ENCODE results near the gene PDE7B. TPM values are rescaled to one million over a fixed set of nuclear protein-coding genes. Genes with fewer than 3 reads are reported as not detected.

PDE7B gene
- total RNA-seq, 1 donor, result 25.3 TPM

DNA sequence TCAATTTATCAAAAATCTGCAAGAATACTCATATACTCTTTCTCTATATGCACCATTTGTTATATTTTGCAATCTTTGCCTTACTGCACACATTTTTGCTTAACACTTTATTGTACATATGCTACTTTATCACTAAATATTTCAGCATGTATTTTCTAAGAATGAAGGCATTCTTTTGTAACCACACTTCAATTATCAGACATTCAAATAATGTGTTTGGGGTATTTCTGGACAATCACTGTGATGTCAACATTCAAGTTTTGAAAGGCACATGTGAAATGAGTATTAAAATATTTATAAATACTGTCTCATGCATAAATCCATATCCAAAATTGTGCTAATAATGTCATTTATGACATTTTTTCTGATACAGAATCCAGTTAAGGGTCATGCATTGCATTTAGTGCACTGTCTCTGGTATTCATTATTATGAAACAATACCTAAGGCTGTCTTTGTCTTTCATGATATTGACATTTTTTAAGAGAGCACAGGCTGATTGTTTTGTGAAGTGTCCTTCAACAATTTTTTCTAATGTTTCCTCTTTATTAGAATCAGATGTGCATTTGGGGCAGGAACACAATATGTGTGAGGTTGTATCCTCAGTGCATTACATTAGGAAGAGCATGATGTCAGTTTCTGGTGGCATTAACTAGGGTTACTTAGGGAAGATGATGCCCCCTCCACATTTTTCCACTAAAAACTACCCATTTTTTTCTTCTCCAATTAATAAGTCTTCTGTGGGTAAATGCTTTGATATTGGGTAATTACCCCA, 292.9 kb downstream of the PDE7B start:
- Histone ChIP-seq H3K9me3 (ENCODE audit: low read depth, low read length) (no peaks in the 10 kb centered on the region), H3K4me2 (ENCODE audit: insufficient read depth, low read length) (no peak overlapping the region), H3K4me3 (ENCODE audit: insufficient read depth, low read length) (no peak overlapping the region), H3K27ac (ENCODE audit: low read depth, low read length) (no peak overlapping the region), H2AFZ (ENCODE audit: low read length) (no peak overlapping the region), H3K27me3 (ENCODE audit: insufficient read depth, low read length) (no peaks in the 10 kb centered on the region), H4K20me1 (ENCODE audit: insufficient read depth, low read length) (no peaks in the 10 kb centered on the region), H3K79me2 (ENCODE audit: insufficient read depth, low read length) (peaks cover 35% of the 10 kb centered on the region), H3K36me3 (ENCODE audit: insufficient read depth, low read length) (peaks cover 14% of the 10 kb centered on the region), H3K4me1 (ENCODE audit: insufficient read depth, low read length) (peaks cover 22% of the 10 kb centered on the region)
- TF ChIP-seq, protein P1, sequence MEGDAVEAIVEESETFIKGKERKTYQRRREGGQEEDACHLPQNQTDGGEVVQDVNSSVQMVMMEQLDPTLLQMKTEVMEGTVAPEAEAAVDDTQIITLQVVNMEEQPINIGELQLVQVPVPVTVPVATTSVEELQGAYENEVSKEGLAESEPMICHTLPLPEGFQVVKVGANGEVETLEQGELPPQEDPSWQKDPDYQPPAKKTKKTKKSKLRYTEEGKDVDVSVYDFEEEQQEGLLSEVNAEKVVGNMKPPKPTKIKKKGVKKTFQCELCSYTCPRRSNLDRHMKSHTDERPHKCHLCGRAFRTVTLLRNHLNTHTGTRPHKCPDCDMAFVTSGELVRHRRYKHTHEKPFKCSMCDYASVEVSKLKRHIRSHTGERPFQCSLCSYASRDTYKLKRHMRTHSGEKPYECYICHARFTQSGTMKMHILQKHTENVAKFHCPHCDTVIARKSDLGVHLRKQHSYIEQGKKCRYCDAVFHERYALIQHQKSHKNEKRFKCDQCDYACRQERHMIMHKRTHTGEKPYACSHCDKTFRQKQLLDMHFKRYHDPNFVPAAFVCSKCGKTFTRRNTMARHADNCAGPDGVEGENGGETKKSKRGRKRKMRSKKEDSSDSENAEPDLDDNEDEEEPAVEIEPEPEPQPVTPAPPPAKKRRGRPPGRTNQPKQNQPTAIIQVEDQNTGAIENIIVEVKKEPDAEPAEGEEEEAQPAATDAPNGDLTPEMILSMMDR (IDR thresholded peaks at IDR 0.05; ENCODE audit: extremely low read depth, low read depth, low read length), result no peak
- no peak for DNase-seq (ENCODE audit: insufficient read length, low spot score, missing footprints)

DNA sequence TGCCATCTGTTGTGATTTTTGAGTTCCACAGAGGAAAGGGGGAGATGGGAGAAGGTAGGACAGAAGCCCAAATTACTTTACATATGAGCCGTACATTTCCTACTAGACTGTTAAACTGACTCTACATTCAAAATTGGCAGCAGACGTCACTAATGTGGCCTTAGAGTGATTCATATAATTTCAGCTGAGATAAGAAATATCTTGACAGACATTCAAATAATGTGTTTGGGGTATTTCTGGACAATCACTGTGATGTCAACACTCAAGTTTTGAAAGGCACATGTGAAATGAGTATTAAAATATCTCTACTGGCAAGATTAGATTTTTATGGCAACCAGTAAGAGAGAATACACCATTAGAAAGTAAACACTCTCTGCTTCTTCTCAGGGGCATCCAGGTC, 294.6 kb downstream of the PDE7B start:
- no peaks in the 10 kb centered on the region for H3K27me3 ChIP-seq (ENCODE audit: insufficient read depth, low read length)
- no peak overlapping the region for H3K4me3 ChIP-seq (ENCODE audit: insufficient read depth, low read length)
- TF ChIP-seq, protein P1 (IDR thresholded peaks at IDR 0.05; ENCODE audit: extremely low read depth, low read depth, low read length), result no peak
- H2AFZ ChIP-seq (ENCODE audit: low read length), result no peak overlapping the region
- peaks cover 35% of the 10 kb centered on the region for H3K79me2 ChIP-seq (ENCODE audit: insufficient read depth, low read length)
- H4K20me1 ChIP-seq (ENCODE audit: insufficient read depth, low read length), result no peaks in the 10 kb centered on the region
- H3K4me1 ChIP-seq (ENCODE audit: insufficient read depth, low read length), result peaks cover 23% of the 10 kb centered on the region
- no peak for DNase-seq (ENCODE audit: insufficient read length, low spot score, missing footprints)
- peaks cover 26% of the 10 kb centered on the region for H3K36me3 ChIP-seq (ENCODE audit: insufficient read depth, low read length)
- H3K9me3 ChIP-seq (ENCODE audit: low read depth, low read length), result no peaks in the 10 kb centered on the region
- peak overlapping the region; percentile 41 for H3K4me2 ChIP-seq (ENCODE audit: insufficient read depth, low read length)
- H3K27ac ChIP-seq (ENCODE audit: low read depth, low read length), result peak overlapping the region; percentile 66

DNA sequence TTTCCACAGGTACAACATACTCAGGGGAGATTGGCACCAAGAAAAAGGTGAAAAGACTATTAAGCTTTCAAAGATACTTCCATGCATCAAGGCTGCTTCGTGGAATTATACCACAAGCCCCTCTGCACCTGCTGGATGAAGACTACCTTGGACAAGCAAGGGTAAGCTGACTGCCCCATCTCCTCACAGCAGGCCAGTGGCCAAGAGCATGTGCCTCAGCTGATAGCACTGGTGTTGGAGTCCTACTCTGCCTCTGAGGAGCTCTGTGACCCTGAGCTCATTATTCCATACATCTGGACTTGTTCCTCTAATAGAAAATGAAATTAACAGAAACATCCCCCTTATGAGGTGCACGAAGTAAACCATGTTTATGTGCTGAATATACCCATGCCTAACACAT, 295.8 kb downstream of the PDE7B start:
- Histone ChIP-seq H3K27ac (ENCODE audit: low read depth, low read length) (no peak overlapping the region), H3K9me3 (ENCODE audit: low read depth, low read length) (no peaks in the 10 kb centered on the region), H3K4me2 (ENCODE audit: insufficient read depth, low read length) (no peak overlapping the region), H2AFZ (ENCODE audit: low read length) (no peak overlapping the region), H3K4me1 (ENCODE audit: insufficient read depth, low read length) (peaks cover 23% of the 10 kb centered on the region), H3K4me3 (ENCODE audit: insufficient read depth, low read length) (no peak overlapping the region), H3K36me3 (ENCODE audit: insufficient read depth, low read length) (peaks cover 32% of the 10 kb centered on the region), H3K79me2 (ENCODE audit: insufficient read depth, low read length) (peaks cover 33% of the 10 kb centered on the region), H4K20me1 (ENCODE audit: insufficient read depth, low read length) (no peaks in the 10 kb centered on the region), H3K27me3 (ENCODE audit: insufficient read depth, low read length) (no peaks in the 10 kb centered on the region)
- TF ChIP-seq, protein P1 (IDR thresholded peaks at IDR 0.05; ENCODE audit: extremely low read depth, low read depth, low read length), result no peak
- no peak for DNase-seq (ENCODE audit: insufficient read length, low spot score, missing footprints)

DNA sequence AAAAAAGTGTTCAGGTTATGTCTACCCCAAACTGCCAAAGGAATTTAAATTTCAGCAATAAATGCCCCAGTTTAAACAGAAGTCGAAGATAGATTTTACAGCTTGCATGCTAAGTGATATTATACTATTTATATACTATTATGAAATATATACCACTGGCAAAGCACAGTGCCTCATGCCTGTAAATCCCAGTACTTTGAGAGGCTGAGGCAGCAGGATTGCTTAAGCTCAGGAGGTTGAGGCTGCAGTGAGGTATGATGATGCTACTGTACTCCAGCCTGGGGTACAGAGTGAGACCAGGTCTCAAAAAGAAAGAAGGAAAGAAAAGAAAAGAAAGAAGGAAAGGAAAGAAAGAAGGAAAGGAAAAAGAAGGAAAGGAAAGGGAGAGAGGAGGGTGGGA, 296.6 kb downstream of the PDE7B start:
- H3K9me3 ChIP-seq (ENCODE audit: low read depth, low read length), result no peaks in the 10 kb centered on the region
- H2AFZ ChIP-seq (ENCODE audit: low read length), result no peak overlapping the region
- no peak for DNase-seq (ENCODE audit: insufficient read length, low spot score, missing footprints)
- no peak overlapping the region for H3K4me3 ChIP-seq (ENCODE audit: insufficient read depth, low read length)
- H3K27me3 ChIP-seq (ENCODE audit: insufficient read depth, low read length), result no peaks in the 10 kb centered on the region
- TF ChIP-seq, protein P1 (IDR thresholded peaks at IDR 0.05; ENCODE audit: extremely low read depth, low read depth, low read length), result no peak
- H4K20me1 ChIP-seq (ENCODE audit: insufficient read depth, low read length), result no peaks in the 10 kb centered on the region
- H3K4me1 ChIP-seq (ENCODE audit: insufficient read depth, low read length), result peaks cover 23% of the 10 kb centered on the region
- H3K36me3 ChIP-seq (ENCODE audit: insufficient read depth, low read length), result peaks cover 39% of the 10 kb centered on the region
- peaks cover 32% of the 10 kb centered on the region for H3K79me2 ChIP-seq (ENCODE audit: insufficient read depth, low read length)
- H3K4me2 ChIP-seq (ENCODE audit: insufficient read depth, low read length), result no peak overlapping the region
- no peak overlapping the region for H3K27ac ChIP-seq (ENCODE audit: low read depth, low read length)

Measured in osteoblast (primary cell).